Measurements from ENCODE around the gene WDR43. TPM values are rescaled to one million over a fixed set of nuclear protein-coding genes. Genes with fewer than 3 reads are reported as not detected.

WDR43 gene
- total and polyA plus RNA-seq, 2 donors from 2014 or later = 9.6 to 40.5 TPM

DNA sequence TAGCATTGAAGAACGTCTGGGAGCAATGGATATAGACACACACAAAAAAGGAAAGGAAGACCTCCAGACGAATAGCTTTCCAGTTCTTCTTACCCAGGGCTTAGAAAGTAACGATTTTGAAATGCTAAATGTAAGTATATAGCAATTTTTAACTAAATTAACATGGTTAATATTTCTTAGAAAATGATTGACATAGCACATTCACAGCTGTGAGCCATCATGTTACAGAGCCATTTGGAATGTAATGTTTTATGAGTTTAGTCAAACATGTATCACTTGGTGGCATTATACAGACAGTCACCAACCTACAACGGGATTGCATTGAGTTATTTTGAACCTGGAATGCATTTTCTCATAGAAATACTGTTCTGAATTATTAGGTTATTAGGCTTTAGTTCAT is 35.1 kb downstream of the WDR43 start:
- no peak overlapping the region for H3K4me3 ChIP-seq (ENCODE audit: low read length in 3 of 3)
- no peak overlapping the region for H3K27ac ChIP-seq (ENCODE audit: low read depth in 2 of 2, low read length in 2 of 2)
- FAIRE-seq (no peak), DNase-seq (no peak)
- H3K27me3 ChIP-seq (ENCODE audit: control insufficient read depth, insufficient read depth, low read length) = no peaks in the 10 kb centered on the region
- TF ChIP-seq, protein P1, sequence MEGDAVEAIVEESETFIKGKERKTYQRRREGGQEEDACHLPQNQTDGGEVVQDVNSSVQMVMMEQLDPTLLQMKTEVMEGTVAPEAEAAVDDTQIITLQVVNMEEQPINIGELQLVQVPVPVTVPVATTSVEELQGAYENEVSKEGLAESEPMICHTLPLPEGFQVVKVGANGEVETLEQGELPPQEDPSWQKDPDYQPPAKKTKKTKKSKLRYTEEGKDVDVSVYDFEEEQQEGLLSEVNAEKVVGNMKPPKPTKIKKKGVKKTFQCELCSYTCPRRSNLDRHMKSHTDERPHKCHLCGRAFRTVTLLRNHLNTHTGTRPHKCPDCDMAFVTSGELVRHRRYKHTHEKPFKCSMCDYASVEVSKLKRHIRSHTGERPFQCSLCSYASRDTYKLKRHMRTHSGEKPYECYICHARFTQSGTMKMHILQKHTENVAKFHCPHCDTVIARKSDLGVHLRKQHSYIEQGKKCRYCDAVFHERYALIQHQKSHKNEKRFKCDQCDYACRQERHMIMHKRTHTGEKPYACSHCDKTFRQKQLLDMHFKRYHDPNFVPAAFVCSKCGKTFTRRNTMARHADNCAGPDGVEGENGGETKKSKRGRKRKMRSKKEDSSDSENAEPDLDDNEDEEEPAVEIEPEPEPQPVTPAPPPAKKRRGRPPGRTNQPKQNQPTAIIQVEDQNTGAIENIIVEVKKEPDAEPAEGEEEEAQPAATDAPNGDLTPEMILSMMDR (IDR thresholded peaks at IDR 0.05; ENCODE audit: borderline replicate concordance, extremely low read depth, insufficient read depth) = no peak
- H3K4me1 ChIP-seq (ENCODE audit: control insufficient read depth in 2 of 3, insufficient read depth in 2 of 3, low read depth in 1 of 3, low read length in 3 of 3) = no peaks in the 10 kb centered on the region
- H3K36me3 ChIP-seq (ENCODE audit: control insufficient read depth in 2 of 3, insufficient read depth in 3 of 3, low read length in 3 of 3) = peaks cover 5 to 31% (median 12%) of the 10 kb centered on the region in 3 donors
- intact Hi-C loops (cut with DNase I) = no loop called here
- H3K9me3 ChIP-seq (ENCODE audit: control insufficient read depth in 2 of 3, insufficient read depth in 1 of 3, low read length in 3 of 3) = no peaks in the 10 kb centered on the region
- H3K9ac ChIP-seq (ENCODE audit: low read length in 3 of 3) = no peak overlapping the region

DNA sequence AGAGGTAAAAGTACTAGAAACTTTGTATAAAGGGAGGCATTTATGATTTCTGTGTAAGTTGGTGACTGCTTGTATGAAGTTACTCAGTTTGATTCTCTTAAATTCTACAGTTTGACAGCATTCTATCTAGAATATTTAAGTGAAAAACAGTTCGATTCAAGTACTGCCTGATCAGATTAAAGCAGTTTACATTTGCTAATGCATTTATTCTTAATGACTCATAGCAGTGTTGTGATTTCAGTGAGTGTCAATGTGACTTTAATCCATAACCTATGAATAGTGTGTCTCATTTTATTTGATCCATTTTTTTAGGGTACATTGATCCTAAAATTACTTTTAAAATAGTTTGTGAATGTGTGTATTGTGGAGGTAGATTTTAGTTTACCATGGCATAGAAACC is 35.7 kb downstream of the WDR43 start:
- TF ChIP-seq, protein P1 (IDR thresholded peaks at IDR 0.05; ENCODE audit: borderline replicate concordance, extremely low read depth, insufficient read depth) = no peak
- Histone ChIP-seq H3K9ac (ENCODE audit: low read length in 3 of 3) (no peak overlapping the region), H3K9me3 (ENCODE audit: control insufficient read depth in 2 of 3, insufficient read depth in 1 of 3, low read length in 3 of 3) (no peaks in the 10 kb centered on the region), H3K4me3 (ENCODE audit: low read length in 3 of 3) (no peak overlapping the region), H3K36me3 (ENCODE audit: control insufficient read depth in 2 of 3, insufficient read depth in 3 of 3, low read length in 3 of 3) (peaks cover 5 to 31% (median 16%) of the 10 kb centered on the region in 3 donors), H3K27ac (ENCODE audit: low read depth in 2 of 2, low read length in 2 of 2) (no peak overlapping the region), H3K4me1 (ENCODE audit: control insufficient read depth in 2 of 3, insufficient read depth in 2 of 3, low read depth in 1 of 3, low read length in 3 of 3) (no peaks in the 10 kb centered on the region), H3K27me3 (ENCODE audit: control insufficient read depth, insufficient read depth, low read length) (no peaks in the 10 kb centered on the region)
- DNase-seq (no peak), FAIRE-seq (no peak)
- intact Hi-C loops (cut with DNase I) = no loop called here

DNA sequence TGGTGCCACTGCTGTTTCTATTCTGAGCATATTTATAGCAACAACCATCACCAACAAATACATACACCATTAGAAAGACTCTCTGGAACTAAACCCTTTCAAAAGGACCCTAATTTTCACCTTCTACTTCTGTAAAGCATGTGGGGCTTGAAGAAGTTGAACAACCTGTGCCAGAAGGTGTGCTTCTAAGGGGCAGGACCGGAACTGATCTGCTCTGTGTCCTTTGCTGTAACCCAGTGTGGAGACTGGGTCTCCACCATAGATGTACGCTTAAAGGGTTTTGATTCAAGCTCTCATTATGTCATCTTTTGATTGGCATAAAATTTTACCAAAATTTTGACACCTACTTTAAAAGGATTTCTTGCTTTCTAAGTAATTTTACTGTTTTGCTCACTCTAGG is 40.3 kb downstream of the WDR43 start:
- Histone ChIP-seq H3K27me3 (ENCODE audit: control insufficient read depth, insufficient read depth, low read length) (no peaks in the 10 kb centered on the region), H3K9ac (ENCODE audit: low read length in 3 of 3) (no peak overlapping the region), H3K27ac (ENCODE audit: low read depth in 2 of 2, low read length in 2 of 2) (no peak overlapping the region), H3K9me3 (ENCODE audit: control insufficient read depth in 2 of 3, insufficient read depth in 1 of 3, low read length in 3 of 3) (no peaks in the 10 kb centered on the region), H3K4me3 (ENCODE audit: low read length in 3 of 3) (no peak overlapping the region), H3K4me1 (ENCODE audit: control insufficient read depth in 2 of 3, insufficient read depth in 2 of 3, low read depth in 1 of 3, low read length in 3 of 3) (no peaks in the 10 kb centered on the region), H3K36me3 (ENCODE audit: control insufficient read depth in 2 of 3, insufficient read depth in 3 of 3, low read length in 3 of 3) (peaks cover 3 to 35% (median 18%) of the 10 kb centered on the region in 3 donors)
- intact Hi-C loops (cut with DNase I) = no loop called here
- no peak for FAIRE-seq
- DNase-seq = no peak
- TF ChIP-seq, protein P1 (IDR thresholded peaks at IDR 0.05; ENCODE audit: borderline replicate concordance, extremely low read depth, insufficient read depth) = no peak

DNA sequence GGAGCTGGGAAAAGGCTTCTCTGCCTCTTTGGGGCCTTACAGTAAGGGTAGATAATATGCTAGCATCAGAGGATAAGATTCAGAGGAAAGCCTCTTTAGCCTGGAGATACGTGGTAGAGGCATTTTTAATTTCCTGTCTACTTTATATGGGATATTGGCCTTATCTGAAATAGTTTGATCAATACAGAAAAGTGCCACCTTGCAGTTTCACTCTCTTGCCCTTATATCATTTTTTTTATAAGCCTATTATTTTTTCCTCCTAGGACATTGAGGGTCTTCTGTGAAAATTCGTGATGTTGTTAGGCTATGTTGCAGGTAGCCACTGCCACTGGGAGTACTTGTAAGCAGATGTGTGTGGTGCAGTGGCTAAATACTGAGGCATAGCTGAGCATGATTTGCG is 46.5 kb downstream of the WDR43 start:
- intact Hi-C loops (cut with DNase I) = no loop called here
- no peak for FAIRE-seq

More for the DNA sequence above, 46.5 kb downstream of the WDR43 start:
- Histone ChIP-seq H3K9ac (ENCODE audit: low read length in 3 of 3) (no peak overlapping the region), H3K4me1 (ENCODE audit: control insufficient read depth in 2 of 3, insufficient read depth in 2 of 3, low read depth in 1 of 3, low read length in 3 of 3) (no peaks in the 10 kb centered on the region), H3K27ac (ENCODE audit: low read depth in 2 of 2, low read length in 2 of 2) (no peak overlapping the region), H3K4me3 (ENCODE audit: low read length in 3 of 3) (no peak overlapping the region), H3K36me3 (ENCODE audit: control insufficient read depth in 2 of 3, insufficient read depth in 3 of 3, low read length in 3 of 3) (peaks cover 8 to 57% (median 13%) of the 10 kb centered on the region in 3 donors), H3K9me3 (ENCODE audit: control insufficient read depth in 2 of 3, insufficient read depth in 1 of 3, low read length in 3 of 3) (no peaks in the 10 kb centered on the region), H3K27me3 (ENCODE audit: control insufficient read depth, insufficient read depth, low read length) (no peaks in the 10 kb centered on the region)
- DNase-seq = no peak
- TF ChIP-seq, protein P1 (IDR thresholded peaks at IDR 0.05; ENCODE audit: borderline replicate concordance, extremely low read depth, insufficient read depth) = no peak
